Posterior vena cava (tissue), 2 donors: Measurements from ENCODE around the gene MALRD1. TPM values are rescaled to one million over a fixed set of nuclear protein-coding genes. Genes with fewer than 3 reads are reported as not detected.

Experiments
- DNase-seq: peaks from one replicate; pipeline ENCODE4 v3.0.0-alpha.2; 2020; ENCODE audit warnings: low spot score
- intact Hi-C, 2 donors: fragments of 100-400 bp; cut with DNase I; formaldehyde crosslinking; loops; one replicate each; pipeline versions ENCODE4 v1.14.1 to v1.14.2; 2022 to 2023
- long read RNA-seq, 2 donors: library from polyadenylated mRNA; unstranded; transcript quantifications; one replicate each; pipeline ENCODE4 v2.0.0, GENCODE V29; 2020 to 2021
- total RNA-seq, 2 donors: library from RNA; stranded (reverse); fragmentation: NEBNext Ultra II Directional; extraction: Animal tissue kit (Norgen Biotek cat#: 25700); gene quantifications; one replicate each; pipeline ENCODE4 v1.2.1, GENCODE V29; 2021
- donor health status: DM: yes; HTN: yes; CAD: no.
- donor health status: DM: yes; HTN: yes; CAD: no.

MALRD1 gene
- total RNA-seq: 1 to 10 TPM in 1 of 2 donors, under 1 TPM in 1; 0.62 to 3.4 TPM
- long read RNA-seq, donor 1, partial matches to known transcripts: 0 of 2 reads
- long read RNA-seq, donor 1, other reads (novel, unspliced or antisense): 2 of 2 reads
- long read RNA-seq, donor 2: 0 reads

DNA sequence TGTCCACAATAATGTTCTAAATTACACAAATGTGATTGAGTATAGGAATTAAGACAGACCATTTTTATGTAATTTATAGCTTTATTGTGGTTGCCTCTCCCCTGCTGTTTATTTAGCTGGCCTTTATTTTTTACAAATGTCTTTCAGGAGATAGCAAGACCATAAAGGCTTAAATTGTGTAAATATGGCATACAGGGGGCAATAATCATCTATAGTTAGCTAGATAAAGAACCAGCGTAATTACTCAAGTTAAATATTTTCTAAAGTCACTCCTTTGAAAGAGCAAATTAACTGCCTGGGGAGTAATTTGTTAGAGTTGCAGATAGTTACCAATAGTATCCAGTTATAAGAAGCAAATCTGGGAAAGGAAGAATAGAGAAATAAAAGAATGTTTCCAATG lies at the start of gene MALRD1:
Gene MALRD1 (plus strand): TSS at position 313 of the 400 bp plus-strand sequence. CDS start 138 bp downstream, outside the sequence.
- intact Hi-C loops: no loop called here
- no peak for DNase-seq

DNA sequence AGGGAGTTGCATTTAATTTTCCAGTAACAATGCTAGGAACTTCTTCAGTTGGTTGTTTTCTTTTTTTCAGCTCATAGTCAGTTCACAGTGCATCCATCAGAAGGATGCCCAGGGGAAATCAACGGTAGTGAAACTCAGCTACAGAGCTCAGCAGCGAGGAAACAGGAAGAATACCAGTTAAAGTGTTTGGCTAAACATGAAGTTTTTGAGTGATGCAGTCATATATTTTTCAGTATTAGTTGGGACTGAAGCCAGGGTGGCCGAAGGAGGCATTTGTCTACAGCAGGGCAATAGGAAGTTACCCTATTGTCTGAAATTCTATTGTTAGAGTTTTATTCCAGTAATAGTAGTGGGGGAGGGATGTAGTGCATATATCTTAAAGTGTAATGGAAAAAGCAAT lies 45.3 kb upstream of the MALRD1 start:
- intact Hi-C loops: no loop called here
- no peak for DNase-seq

DNA sequence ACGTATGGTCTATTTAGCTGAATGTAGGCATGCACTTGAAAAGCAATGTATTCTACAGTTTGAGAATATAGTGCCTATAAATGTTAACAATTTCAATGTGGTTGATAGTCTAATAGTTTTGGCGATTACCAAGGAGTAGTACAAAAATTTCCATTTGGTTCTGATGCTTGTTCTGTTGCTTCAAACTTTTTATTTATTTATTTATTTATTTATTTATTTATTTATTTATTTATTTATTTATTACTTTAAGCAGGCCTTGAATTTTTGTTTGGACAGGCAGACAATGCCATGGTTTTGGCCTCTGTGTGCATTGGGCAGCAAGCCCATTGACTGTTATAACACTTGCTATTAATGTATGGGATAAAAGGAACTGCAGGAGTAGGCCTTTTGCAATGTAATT lies 36.5 kb upstream of the MALRD1 start:
- intact Hi-C loops: no loop called here
- DNase-seq: no peak

DNA sequence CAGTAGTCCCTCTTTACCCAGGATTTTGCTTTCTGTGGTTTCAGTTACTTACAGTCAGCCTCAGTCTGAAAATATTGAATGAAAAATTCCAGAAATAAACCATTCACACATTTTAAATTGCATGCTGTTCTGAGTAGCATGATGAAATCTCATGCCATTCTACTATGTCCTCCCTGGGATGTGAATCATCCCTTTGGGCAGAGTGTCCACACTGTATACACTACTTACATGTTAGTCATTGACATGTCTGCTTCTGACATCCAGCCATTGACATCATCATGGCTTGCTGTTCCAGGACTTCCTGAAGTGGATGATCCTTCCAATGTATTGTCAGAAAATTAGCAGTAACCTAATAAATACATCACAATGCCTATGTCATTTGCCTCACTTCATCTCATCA lies 34.6 kb upstream of the MALRD1 start:
- intact Hi-C loops: no loop called here
- DNase-seq: no peak

DNA sequence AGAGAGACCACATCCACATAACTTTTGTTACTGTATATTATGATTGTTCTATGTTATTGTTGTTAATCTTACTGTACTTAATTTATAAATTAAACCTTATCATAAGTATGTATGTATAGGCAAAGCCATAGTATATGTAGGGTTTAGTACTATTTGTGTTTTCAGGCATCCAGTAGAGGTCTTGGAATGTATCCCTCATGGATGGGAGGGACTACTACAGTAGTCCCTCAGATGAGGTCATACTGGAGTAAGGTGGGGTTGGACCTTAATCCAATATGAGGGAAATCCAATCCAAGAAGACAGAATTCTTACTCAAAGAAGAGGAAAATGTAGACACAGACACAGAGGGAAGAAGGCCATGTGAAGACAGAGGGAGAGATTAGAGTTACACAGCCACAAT lies 34.1 kb upstream of the MALRD1 start:
- intact Hi-C loops: no loop called here

DNA sequence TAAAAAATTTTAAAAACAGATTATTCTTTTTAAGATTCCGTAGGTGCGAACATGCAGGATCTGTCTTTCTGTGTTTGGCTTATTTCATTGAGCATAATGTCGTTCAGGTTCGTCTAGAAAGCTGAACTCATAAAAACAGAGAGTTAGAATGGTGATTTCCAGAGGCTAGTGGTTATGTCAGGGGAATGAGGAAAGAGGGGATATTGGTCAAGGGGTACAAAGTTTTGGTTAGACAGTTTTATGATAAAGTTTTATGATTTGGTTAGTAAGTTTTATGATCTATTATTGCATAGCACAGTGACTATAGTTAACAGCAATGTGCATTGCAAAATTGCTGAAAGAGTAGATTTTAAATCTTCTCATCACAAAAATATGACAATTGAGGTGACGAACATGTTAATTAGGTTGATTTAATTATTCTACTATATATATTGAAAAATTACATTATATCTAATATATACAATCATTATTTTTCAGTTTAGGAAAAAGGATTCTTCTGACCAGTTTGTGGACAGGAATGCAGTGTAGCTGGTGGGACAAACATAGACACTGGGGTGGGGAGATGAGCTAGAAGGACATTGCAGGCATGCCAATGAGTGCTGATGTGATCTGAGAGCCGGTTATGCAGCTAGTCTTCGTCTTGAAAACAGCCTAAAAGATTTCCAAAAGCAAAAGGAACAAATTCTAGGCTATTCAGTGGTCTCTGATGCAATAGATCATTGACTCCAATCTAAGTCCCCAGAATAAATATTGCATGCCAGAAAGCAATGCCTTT lies 31.3 kb upstream of the MALRD1 start:
- intact Hi-C loops: no loop called here

More for the DNA sequence above, 34.1 kb upstream of the MALRD1 start:
- DNase-seq: no peak

DNA sequence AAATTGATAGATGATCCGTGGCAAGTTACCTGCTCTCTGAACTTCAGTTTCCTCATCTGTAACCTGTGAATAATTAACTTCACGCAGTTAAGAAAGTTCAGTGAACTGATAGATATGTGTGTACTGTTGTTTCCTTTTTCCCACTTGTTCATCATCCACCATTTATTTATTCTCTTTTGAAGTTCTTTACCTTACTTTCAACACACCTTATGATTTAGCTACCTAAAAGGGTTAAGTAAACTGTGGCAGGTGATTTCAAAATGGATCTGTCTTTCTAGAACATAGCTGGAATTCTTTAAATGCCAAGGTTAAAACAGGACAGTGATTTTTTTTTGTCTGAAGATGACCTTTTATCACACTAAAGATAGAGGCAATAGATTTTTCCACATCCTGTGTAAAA lies 27.4 kb upstream of the MALRD1 start:
- no peak for DNase-seq
- intact Hi-C loops: no loop called here

More for the DNA sequence above, 31.3 kb upstream of the MALRD1 start:
- DNase-seq: no peak

DNA sequence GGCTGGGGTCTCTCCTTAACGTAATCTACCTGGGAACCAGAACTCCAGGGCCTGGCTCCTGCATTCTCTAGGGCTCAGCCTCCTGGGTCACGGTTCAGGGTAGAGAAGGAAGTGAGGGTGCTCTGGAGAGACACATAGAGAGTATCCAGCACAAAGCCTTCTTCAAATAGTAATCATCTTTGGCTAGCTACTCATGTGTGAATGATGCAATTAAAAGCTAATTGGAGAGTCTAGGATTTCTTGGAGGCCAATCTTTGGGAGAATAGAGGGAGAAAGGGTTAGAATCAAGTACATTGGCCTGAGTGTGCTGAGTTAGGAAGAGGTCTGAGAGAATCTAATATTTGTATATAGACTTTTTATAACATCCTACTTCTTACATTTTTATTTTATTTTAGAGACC lies 24.0 kb upstream of the MALRD1 start:
- intact Hi-C loops: no loop called here
- no peak for DNase-seq

DNA sequence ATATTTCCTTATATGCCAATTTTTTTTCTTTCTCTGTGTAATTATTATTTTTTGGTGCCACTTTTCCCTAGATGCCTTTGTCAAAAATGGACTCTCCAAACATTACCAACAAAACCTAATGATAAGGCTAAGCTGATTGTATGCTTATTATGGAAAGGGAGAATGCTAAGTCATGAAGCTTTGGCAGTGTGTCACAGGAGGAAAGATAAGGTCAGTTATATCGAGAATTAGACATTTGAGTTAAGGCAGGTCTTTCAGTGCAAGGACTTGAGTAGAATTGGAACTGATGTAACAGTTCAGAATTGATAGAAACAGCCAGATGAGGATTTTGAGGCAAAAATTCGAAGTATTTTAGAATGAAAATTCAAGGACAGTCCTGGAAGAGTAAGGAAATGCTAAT lies 16.8 kb upstream of the MALRD1 start:
- intact Hi-C loops: no loop called here
- DNase-seq: no peak

DNA sequence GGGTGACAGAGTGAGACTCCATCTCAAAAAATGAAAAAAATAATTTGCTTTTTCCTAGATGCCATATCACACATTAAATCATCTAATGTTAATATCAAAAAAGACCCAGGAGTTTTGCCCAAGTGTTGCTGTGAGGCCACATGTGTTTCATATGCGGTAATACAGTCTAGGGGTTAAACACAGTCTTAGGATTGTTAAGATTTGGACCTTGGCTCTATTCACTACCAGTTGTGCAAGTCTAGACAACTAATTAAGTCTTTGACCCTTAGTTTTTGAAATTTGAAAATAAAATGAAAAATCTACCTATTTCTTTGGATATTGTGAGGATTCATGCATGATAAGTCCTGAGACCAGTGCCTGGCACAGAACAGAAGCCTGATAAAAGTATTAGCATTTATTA lies 14.9 kb upstream of the MALRD1 start:
- intact Hi-C loops: no loop called here
- no peak for DNase-seq

DNA sequence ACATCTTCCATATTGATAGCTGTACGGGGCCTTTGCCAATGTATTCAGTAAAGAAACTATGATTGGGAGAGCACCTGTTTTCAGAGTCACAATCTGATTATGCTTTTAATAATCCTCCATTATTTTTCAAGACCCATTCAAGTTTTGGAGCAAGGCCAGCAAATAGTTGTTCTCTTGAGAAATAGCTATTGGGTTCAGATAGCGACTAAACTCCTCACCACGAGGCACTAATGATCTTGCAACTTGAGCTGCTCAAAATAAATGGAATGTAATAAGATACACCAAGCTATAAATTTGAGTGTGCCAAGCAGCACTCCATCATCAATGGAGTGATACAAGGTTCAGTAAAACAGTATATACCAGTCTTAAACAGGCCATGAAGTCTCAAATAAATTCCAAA lies 7.4 kb upstream of the MALRD1 start:
- intact Hi-C loops: no loop called here
- DNase-seq: no peak

DNA sequence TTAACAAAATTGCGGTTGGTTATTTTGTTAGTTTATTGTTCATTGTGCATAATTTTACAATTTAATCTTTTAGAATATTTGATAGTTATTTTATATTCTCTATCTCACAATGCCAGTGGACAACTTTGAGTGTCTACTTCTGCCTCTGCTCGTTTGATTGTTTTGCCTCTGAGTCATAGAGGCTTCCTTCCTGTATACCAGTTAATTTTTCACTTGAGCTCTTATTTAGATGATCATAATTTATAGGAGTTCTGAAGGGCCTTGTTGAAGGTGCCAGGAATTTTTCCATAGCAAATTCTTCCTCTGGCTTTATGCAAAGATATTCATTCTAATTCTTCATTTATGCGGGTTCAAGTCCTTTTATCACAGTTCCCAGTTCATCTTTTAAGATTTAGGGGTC lies 5.2 kb upstream of the MALRD1 start:
- no peak for DNase-seq
- intact Hi-C loops: no loop called here

DNA sequence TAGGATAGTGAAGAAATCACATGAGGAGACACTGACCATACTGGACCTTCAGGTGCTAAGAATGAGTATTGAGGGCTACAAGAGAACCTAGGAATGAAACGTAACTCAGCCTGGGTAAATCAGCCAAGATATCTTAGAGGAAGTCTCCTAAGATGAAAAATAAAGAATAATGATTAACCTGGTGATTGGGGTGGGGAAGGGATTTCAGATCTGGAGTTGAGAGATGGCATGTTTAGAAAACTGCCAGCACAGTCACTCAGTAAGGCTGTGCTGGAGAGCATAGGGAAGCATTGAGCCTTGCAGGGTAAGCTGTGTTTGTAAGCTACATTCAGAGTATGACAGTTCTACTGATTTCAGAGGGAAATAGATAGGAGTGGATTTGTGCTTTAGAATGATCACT lies 1.9 kb upstream of the MALRD1 start:
- no peak for DNase-seq
- intact Hi-C loops: no loop called here

DNA sequence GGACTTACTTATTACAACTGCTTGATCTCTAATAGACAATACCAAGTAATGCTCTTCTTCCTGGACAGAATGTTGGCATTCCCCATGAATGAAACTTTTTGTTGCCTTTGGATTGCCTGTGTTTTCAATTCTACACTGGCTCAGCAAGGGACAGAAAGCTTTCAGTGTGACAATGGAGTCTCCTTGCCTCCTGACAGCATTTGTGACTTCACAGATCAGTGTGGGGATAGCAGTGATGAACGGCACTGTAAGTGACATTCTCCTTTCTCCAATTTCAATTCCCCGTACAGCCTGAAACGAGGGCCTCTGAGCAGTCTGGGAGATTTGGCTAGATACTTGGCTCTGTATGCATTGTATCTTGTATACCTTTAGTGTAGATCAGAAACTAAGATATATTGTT lies 290 bp downstream of the MALRD1 start:
- intact Hi-C loops: no loop called here
- DNase-seq: no peak

DNA sequence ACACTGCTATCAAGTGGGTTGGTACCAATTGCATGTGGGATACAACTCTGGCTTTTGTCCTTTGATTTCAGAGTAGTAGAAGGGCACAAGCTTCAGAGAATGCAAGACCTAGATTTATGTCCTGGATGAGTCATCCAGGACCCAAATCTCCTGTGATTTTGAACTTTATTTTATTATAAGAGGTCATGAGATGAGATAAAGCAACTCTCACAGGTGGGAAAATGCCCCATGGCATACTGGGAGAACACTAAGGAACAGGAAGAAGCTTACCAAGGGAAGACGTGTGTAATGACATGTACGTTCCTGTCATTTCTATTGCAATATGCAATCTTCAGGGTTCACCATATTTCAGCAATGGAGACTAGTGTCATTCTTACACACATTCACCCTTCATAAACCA lies 966 bp downstream of the MALRD1 start:
- no peak for DNase-seq
- intact Hi-C loops: no loop called here

DNA sequence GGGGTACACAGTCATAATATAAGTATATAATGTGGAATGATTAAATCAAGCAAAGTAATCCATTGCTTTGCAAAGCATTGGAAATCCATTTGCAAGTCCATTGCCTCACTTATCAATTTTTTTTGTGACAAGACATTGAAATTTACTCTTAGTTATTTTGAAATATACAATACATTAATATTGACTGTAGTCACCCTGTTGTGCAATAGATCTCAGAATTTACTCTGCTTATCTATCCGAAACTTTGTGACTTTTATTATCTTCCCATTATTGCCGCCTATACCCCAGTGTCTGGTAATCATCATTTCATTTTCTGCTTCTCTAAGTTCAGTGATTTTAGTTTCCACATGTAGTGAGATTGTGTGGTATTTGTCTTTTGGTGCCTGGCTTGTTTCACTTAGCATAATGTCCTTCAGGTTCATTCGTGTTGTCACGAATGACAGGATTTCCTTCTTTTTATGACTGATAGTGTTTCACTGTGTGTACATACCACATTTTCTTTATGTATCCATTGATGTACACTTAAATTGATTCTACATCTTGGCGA lies 5.8 kb downstream of the MALRD1 start:
- DNase-seq: no peak
- intact Hi-C loops: no loop called here

DNA sequence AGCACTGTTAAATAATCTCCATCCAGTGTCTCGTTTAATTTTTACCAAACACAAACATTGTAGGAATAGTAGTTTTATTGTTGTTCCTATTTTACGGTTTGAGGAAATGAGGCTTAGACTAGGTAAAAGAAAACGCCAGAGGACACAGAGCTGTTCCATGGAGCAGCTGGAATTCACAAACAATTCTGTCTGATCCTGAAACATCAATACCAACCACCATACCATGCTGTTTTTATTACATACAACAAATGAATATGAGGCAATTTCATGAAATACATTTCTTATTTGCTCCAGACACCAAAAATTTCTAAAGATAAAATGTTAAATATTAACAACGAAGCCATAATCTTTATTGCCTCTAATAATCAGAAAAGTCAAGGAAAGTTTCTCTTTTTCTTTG lies 9.4 kb downstream of the MALRD1 start:
- intact Hi-C loops: no loop called here
- DNase-seq: no peak

DNA sequence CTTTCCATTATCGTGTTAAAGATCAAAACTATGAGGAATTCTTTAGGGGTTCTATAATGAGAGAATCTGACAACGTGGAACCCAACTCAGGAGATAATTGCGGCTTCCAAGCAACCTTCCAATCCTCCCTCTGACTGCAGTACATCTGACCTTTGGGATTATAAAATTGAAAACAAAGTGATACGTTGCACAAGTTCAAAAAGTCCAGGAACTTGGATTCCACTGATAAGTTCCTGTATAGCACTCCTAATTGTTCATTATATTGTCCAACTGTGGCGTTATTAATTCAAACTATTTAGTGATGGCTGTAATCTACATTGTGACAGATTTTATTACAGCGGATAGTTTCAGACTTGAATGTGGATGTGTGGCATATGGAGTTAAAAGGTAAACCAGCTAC lies 15.4 kb downstream of the MALRD1 start:
- DNase-seq: no peak
- intact Hi-C loops: no loop called here

DNA sequence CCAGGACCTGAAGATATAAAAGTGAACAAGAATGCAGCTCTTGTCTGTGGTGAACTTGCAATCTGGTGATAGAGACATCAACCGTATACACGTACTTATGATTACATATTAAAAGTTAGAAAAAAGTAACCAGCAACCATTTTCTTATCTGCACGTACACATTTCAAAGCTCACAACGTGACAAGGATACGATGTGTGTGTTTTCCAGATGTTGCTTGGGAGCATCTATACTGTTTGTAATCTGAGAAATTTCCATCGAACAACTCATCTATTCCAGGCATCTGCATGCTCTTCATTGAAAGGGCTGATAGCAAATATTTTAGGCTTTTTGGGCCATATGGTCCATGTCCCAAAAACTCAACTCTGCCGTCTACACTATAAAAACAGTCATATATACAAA lies 23.3 kb downstream of the MALRD1 start:
- intact Hi-C loops: no loop called here
- no peak for DNase-seq

DNA sequence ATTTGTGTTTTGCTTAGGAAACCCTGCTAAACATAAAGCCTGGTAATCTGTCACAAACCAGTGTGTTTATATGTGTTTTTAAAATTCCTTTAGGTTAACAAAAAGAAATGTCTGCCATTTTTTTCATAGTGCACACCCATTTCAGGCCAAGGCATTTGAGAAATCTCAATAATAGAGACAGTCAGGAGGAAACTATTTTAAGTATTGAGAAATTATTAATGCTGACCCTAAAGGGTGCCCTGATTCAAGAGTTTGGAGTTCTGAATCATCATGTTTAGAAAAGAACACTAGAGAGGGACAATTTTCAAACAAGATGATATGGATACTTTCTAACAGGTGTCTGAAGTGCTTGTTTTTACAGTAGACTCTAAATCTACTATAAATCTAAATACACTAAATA lies 28.7 kb downstream of the MALRD1 start:
- DNase-seq: no peak
- intact Hi-C loops: no loop called here

DNA sequence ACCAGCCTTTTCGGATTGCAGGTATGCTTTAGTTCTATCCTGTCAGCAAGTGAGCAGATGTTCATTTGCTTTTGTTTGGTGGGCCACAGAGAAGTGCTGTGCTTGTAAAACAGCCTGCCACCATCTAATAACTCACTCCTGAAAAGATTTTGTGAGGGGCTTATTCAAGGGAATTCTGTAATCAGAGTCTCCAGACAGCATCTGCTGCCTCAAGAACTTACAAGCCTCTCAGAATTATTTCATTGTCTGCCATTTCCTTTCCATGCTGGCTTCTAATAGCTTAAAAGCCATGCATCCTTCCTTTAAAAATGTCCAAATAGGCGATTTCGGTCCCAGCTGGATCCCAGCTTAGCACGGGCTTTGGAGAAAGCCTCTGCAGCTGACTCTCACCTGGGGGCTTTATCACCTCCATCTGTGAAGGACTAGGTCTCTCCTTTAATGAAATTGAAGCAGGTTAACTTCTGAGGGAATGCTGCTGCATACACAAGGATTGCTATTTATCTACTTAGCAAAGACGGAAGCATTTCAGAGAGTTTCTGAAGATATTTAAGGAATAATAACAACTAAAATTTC lies 48.0 kb downstream of the MALRD1 start:
- DNase-seq: no peak
- intact Hi-C loops: no loop called here
